K562 (cell line): ENCODE results near the gene GRB10. TPM values are rescaled to one million over a fixed set of nuclear protein-coding genes. Genes with fewer than 3 reads are reported as not detected.
A peak's percentile ranks its signal among the peaks of the same experiment; 100 is the strongest.

ENCODE experiments used
- ATAC-seq: fragments of 200-7000 bp; cut with Tn5 transposase; 3 replicates; pipeline ENCODE4 v1.9.1; 2020; ENCODE audit warnings: moderate library complexity
- BruUV-seq: library from RNA; stranded (reverse); fragments of 400-500 nt; replicated peaks from 2 replicates; lab custom pipeline; 2021; lab: Mats Ljungman, UMichigan
- CTCF ChIA-PET: fragments of 300-600 bp; formaldehyde crosslinking; extraction: SDS; loops from one replicate; lab custom pipeline; 2021; ENCODE audit warnings: low intra/inter-chr PET ratio; lab: Yijun Ruan, JAX
- POLR2A ChIA-PET: fragments of 300-600, 350-650 bp; sonication (Branson Sonifier 250); formaldehyde crosslinking; extraction: SDS; loops from one replicate; lab custom pipeline; 2021; ENCODE audit warnings: antibody characterized with exemption, inconsistent platforms; lab: Yijun Ruan, JAX
- DNase-seq, 4 experiments: peaks; one replicate each; pipeline versions ENCODE4 v3.0.0 to v3.0.0-alpha.2; 2011 to 2018; ENCODE audit warnings: low spot score in 3 of 4, mixed read lengths in 3 of 4; ENCODE audit errors: extremely low read depth in 1 of 4
- FAIRE-seq: peaks from 2 replicates; lab custom pipeline; 2011; peaks lifted over from hg19 to GRCh38; lab: Jason Lieb, UNC
- H2AFZ ChIP-seq: 2 replicates; pipeline ENCODE4 v1.6.0; 2011; ENCODE audit warnings: low read depth, low read length, control low read depth, inconsistent platforms
- H3K27ac ChIP-seq: fragments of 200-600 bp; 3 replicates; pipeline ENCODE4 v1.8.0; 2011; ENCODE audit warnings: low read depth, mild to moderate bottlenecking, control low read depth, inconsistent platforms, low read length, moderate library complexity, mixed read lengths; ENCODE audit errors: extremely low read depth
- H3K27me3 ChIP-seq, 2 experiments: fragments of 300-600 bp in 1 of 2; 2 replicates in 1 of 2; 3 replicates in 1 of 2; pipeline versions ENCODE4 v1.6.0 to v1.8.0; 2011; ENCODE audit warnings: inconsistent platforms in 2 of 2, low read length in 2 of 2, mild to moderate bottlenecking in 1 of 2, mixed read lengths in 1 of 2, moderate library complexity in 1 of 2; ENCODE audit not compliant: control insufficient read depth in 2 of 2, insufficient read depth in 2 of 2
- H3K36me3 ChIP-seq: fragments of 300-600 bp; 3 replicates; pipeline ENCODE4 v1.8.0; 2011; ENCODE audit warnings: mild to moderate bottlenecking, low read length, inconsistent platforms; ENCODE audit not compliant: control insufficient read depth, insufficient read depth
- H3K4me1 ChIP-seq, 2 experiments: fragments of 200-600 bp in 1 of 2; replicated peaks in 1 of 2; 2 replicates in 1 of 2; 3 replicates in 1 of 2; pipeline versions ENCODE4 v1.5.1 to v1.8.0; 2011; ENCODE audit warnings: inconsistent platforms in 2 of 2, low read length in 2 of 2, mild to moderate bottlenecking in 1 of 2, mixed read lengths in 1 of 2, moderate library complexity in 1 of 2; ENCODE audit not compliant: control insufficient read depth in 2 of 2, insufficient read depth in 2 of 2
- H3K4me2 ChIP-seq: 2 replicates; pipeline ENCODE4 v1.6.1; 2011; ENCODE audit warnings: low read length, control low read depth, inconsistent platforms, mixed read lengths; ENCODE audit not compliant: insufficient read depth
- H3K4me3 ChIP-seq: fragments of 200-600 bp; sonication (generic), shearing (Covaris generic); 2 replicates; pipeline ENCODE4 v1.5.1; 2016; ENCODE audit warnings: control low read depth, inconsistent platforms
- H3K79me2 ChIP-seq: fragments of 200-600 bp; 3 replicates; pipeline ENCODE4 v1.8.0; 2011; ENCODE audit warnings: low read length, inconsistent platforms; ENCODE audit not compliant: control insufficient read depth, insufficient read depth
- H3K9ac ChIP-seq, 2 experiments: 2 replicates each; pipeline versions ENCODE4 v1.6.0 to v1.6.1; 2011; ENCODE audit warnings: low read depth in 2 of 2, low read length in 2 of 2, control low read depth in 1 of 2, inconsistent platforms in 1 of 2, mild to moderate bottlenecking in 1 of 2, mixed read lengths in 1 of 2; ENCODE audit not compliant: insufficient read depth in 1 of 2
- H3K9me1 ChIP-seq: one replicate; pipeline ENCODE4 v1.6.0; 2011; ENCODE audit warnings: inconsistent platforms, mild to moderate bottlenecking, low read length, moderate library complexity; ENCODE audit not compliant: control insufficient read depth, insufficient read depth
- H3K9me3 ChIP-seq: replicated peaks from 2 replicates; pipeline ENCODE4 v1.5.1; 2011; ENCODE audit warnings: low read depth, low read length, inconsistent platforms; ENCODE audit not compliant: control insufficient read depth, insufficient read depth
- H4K20me1 ChIP-seq: replicated peaks from 2 replicates; pipeline ENCODE4 v1.6.1; 2011; ENCODE audit warnings: low read length, inconsistent platforms, mixed read lengths; ENCODE audit not compliant: control insufficient read depth, insufficient read depth
- BDP1 ChIP-seq: IDR thresholded peaks from 3 replicates; pipeline ENCODE4 v1.6.1; 2011; ENCODE audit not compliant: insufficient read length, insufficient read depth
- CEBPG ChIP-seq, 3 experiments: fragments of 200-800 bp in 1 of 3; sonication (Bioruptor generic) in 1 of 3; sonication (generic) in 1 of 3; formaldehyde crosslinking in 1 of 3; IDR thresholded peaks in 2 of 3; conservative IDR thresholded peaks in 1 of 3; 2 replicates each; pipeline versions ENCODE4 v1.6.1 to v1.8.0; 2016 to 2022; ENCODE audit warnings: missing compliant biosample characterization in 2 of 3, missing genetic modification characterization in 2 of 3, mild to moderate bottlenecking in 1 of 3, missing genetic modification reagents in 1 of 3
- GABPB2 ChIP-seq: fragments of 250-450 bp; sonication (Bioruptor Pico); conservative IDR thresholded peaks from 2 replicates; pipeline ENCODE4 v1.5.1; 2021; ENCODE audit warnings: mild to moderate bottlenecking
- NFYB ChIP-seq: IDR thresholded peaks from 2 replicates; pipeline ENCODE4 v1.6.1; 2011; ENCODE audit warnings: mild to moderate bottlenecking, moderate library complexity; ENCODE audit not compliant: insufficient read length; ENCODE audit errors: extremely low read depth
- RAD21 ChIP-seq, 2 experiments: fragments of 250-450 bp in 1 of 2; fragments of 450-650 bp in 1 of 2; sonication (Bioruptor Pico) in 1 of 2; formaldehyde crosslinking in 1 of 2; IDR thresholded peaks in 1 of 2; conservative IDR thresholded peaks in 1 of 2; 2 replicates each; pipeline versions ENCODE4 v1.4.0 to v1.8.0; 2020 to 2022; ENCODE audit warnings: mild to moderate bottlenecking in 2 of 2, moderate library complexity in 1 of 2
- TAF7 ChIP-seq: fragments of 450-650 bp; IDR thresholded peaks from 2 replicates; pipeline ENCODE4 v1.6.1; 2016; ENCODE audit warnings: missing genetic modification characterization, missing compliant biosample characterization
- U2AF1 ChIP-seq: fragments of 200-400 bp; formaldehyde crosslinking; optimal IDR thresholded peaks from 2 replicates; pipeline ENCODE3; 2017; ENCODE audit warnings: mild to moderate bottlenecking, low read depth, low read length, moderate library complexity
- ZBTB7A ChIP-seq: IDR thresholded peaks from 2 replicates; pipeline ENCODE4 v1.6.1; 2011; ENCODE audit warnings: low read depth, mild to moderate bottlenecking, low read length, moderate library complexity, borderline replicate concordance; ENCODE audit not compliant: control insufficient read depth
- ZNF224 ChIP-seq: sonication (generic); formaldehyde crosslinking; IDR thresholded peaks from 2 replicates; pipeline ENCODE4 v1.8.0; 2022; ENCODE audit warnings: mild to moderate bottlenecking, missing genetic modification reagents
- WGBS: fragments of 100-300 bp; shearing (Covaris generic); methylation state at CpG from one replicate; pipeline ENCODE4 v1.1.6; 2016; ENCODE audit warnings: low coverage, mixed read lengths; ENCODE audit not compliant: insufficient coverage; ENCODE audit errors: missing lambda C conversion rate; 5-methylcytosine and 5-hydroxymethylcytosine counted together
- in situ Hi-C: fragments of 300-500 bp; cut with MboI; formaldehyde crosslinking; loops from 4 replicates; pipeline ENCODE4 v1.15.0; 2018; ENCODE audit warnings: inconsistent platforms, mixed read lengths
- intact Hi-C: fragments of 100-400 bp; cut with micrococcal nuclease; formaldehyde crosslinking; loops from 2 replicates; pipeline ENCODE4 v1.14.2; 2022
- polyA plus RNA-seq, 8 experiments: library from polyadenylated mRNA; depleted of rRNA in 4 of 8; stranded (reverse) in 5 of 8; unstranded in 3 of 8; fragments of >200 nt; fragmentation: Nextera tagmentation in 2 of 8; fragmentation: Illumina TruSeq in 1 of 8; extraction: Ambion mirVana in 2 of 8; extraction: Trizol in 1 of 8; gene quantifications; 2 replicates each; pipeline versions ENCODE4 v1.2.1 to v1.2.3, GENCODE V29; 2011 to 2014; ENCODE audit warnings: inconsistent platforms in 1 of 8, missing spikeins in 1 of 8
- total RNA-seq, 7 experiments: library from RNA; depleted of rRNA in 6 of 7; stranded (reverse); fragments of >200 nt in 6 of 7; fragmentation: Illumina TruSeq in 2 of 7; extraction: Trizol in 2 of 7; gene quantifications; 2 replicates each; pipeline versions ENCODE4 v1.2.1 to v1.2.3, GENCODE V29; 2011 to 2021; ENCODE audit warnings: low replicate concordance in 1 of 7
- TF ChIP-seq, protein P1 (sequence below), 2 experiments: fragments of 450-650 bp; conservative IDR thresholded peaks; 2 replicates each; pipeline ENCODE4 v1.6.1; 2017; ENCODE audit warnings: mild to moderate bottlenecking in 2 of 2, moderate library complexity in 2 of 2
- TF ChIP-seq, protein P2 (sequence below): fragments of 450-650 bp; formaldehyde crosslinking; conservative IDR thresholded peaks from 2 replicates; pipeline ENCODE4 v1.4.0; 2022; ENCODE audit warnings: mild to moderate bottlenecking, missing genetic modification characterization
- TF ChIP-seq, protein P3 (sequence below), 2 experiments: fragments of 450-650 bp in 1 of 2; IDR thresholded peaks; 2 replicates each; pipeline ENCODE4 v1.6.1; 2011 to 2017; ENCODE audit warnings: low read depth in 2 of 2, antibody characterized with exemption in 1 of 2, borderline replicate concordance in 1 of 2, low read length in 1 of 2, mild to moderate bottlenecking in 1 of 2, mixed read lengths in 1 of 2; ENCODE audit not compliant: control insufficient read depth in 1 of 2

GRB10 gene
- total and polyA plus RNA-seq, 9 of the 15 experiments (the other 6 are each of a cell fraction or from before 2014, with no cell fraction given), result 8.9 to 88.5 (median 40.7) TPM

DNA sequence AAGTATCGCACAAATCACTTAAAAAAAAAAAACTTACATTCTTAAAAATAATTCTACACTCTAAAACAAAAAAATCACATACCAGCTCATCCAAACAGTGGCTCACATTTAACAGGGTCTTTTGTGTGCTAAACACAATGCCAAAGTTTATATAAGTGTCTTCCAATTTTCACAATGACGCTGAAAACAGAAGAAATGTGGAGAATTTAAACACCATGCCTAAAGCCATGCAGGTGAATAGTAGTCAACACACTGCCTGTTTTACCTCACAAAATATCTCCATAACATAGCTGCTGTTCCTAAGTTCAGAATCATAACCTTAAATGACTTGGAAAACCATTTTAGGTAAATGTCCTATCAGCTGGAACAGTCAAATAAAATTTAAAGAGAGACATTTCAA, 55.0 kb downstream of the GRB10 start:
- H3K4me2 ChIP-seq, result no peak overlapping the region
- H3K9me1 ChIP-seq, result no peaks in the 10 kb centered on the region
- BruUV-seq, result no TSS peak
- POLR2A ChIA-PET, result no interaction called here
- no peak overlapping the region for H3K9ac ChIP-seq
- no peak for TF ChIP-seq NFYB
- TF ChIP-seq, protein P1, sequence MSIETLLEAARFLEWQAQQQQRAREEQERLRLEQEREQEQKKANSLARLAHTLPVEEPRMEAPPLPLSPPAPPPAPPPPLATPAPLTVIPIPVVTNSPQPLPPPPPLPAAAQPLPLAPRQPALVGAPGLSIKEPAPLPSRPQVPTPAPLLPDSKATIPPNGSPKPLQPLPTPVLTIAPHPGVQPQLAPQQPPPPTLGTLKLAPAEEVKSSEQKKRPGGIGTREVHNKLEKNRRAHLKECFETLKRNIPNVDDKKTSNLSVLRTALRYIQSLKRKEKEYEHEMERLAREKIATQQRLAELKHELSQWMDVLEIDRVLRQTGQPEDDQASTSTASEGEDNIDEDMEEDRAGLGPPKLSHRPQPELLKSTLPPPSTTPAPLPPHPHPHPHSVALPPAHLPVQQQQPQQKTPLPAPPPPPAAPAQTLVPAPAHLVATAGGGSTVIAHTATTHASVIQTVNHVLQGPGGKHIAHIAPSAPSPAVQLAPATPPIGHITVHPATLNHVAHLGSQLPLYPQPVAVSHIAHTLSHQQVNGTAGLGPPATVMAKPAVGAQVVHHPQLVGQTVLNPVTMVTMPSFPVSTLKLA (conservative IDR thresholded peaks at IDR 0.05), result no peak
- TF ChIP-seq, protein P2, sequence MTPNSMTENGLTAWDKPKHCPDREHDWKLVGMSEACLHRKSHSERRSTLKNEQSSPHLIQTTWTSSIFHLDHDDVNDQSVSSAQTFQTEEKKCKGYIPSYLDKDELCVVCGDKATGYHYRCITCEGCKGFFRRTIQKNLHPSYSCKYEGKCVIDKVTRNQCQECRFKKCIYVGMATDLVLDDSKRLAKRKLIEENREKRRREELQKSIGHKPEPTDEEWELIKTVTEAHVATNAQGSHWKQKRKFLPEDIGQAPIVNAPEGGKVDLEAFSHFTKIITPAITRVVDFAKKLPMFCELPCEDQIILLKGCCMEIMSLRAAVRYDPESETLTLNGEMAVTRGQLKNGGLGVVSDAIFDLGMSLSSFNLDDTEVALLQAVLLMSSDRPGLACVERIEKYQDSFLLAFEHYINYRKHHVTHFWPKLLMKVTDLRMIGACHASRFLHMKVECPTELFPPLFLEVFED, result no peak
- TF ChIP-seq TAF7 (tag), result no peak
- TF ChIP-seq GABPB2 (CRISPR knock-in tag), result no peak
- TF ChIP-seq BDP1, result no peak
- no peak for TF ChIP-seq RAD21 (CRISPR knock-in tag; conservative IDR thresholded peaks at IDR 0.05 in 1 of 2, IDR thresholded peaks at IDR 0.05 in 1 of 2)
- no peak for TF ChIP-seq CEBPG (CRISPR knock-in tag; IDR thresholded peaks at IDR 0.05)
- no peak for TF ChIP-seq CEBPG (tag; conservative IDR thresholded peaks at IDR 0.05 in 1 of 2, IDR thresholded peaks at IDR 0.05 in 1 of 2)
- TF ChIP-seq U2AF1, result no peak
- no peak for TF ChIP-seq ZNF224 (CRISPR knock-in tag)
- TF ChIP-seq, protein P3, sequence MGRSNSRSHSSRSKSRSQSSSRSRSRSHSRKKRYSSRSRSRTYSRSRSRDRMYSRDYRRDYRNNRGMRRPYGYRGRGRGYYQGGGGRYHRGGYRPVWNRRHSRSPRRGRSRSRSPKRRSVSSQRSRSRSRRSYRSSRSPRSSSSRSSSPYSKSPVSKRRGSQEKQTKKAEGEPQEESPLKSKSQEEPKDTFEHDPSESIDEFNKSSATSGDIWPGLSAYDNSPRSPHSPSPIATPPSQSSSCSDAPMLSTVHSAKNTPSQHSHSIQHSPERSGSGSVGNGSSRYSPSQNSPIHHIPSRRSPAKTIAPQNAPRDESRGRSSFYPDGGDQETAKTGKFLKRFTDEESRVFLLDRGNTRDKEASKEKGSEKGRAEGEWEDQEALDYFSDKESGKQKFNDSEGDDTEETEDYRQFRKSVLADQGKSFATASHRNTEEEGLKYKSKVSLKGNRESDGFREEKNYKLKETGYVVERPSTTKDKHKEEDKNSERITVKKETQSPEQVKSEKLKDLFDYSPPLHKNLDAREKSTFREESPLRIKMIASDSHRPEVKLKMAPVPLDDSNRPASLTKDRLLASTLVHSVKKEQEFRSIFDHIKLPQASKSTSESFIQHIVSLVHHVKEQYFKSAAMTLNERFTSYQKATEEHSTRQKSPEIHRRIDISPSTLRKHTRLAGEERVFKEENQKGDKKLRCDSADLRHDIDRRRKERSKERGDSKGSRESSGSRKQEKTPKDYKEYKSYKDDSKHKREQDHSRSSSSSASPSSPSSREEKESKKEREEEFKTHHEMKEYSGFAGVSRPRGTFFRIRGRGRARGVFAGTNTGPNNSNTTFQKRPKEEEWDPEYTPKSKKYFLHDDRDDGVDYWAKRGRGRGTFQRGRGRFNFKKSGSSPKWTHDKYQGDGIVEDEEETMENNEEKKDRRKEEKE (IDR thresholded peaks at IDR 0.05; ENCODE audit: borderline replicate concordance in 1 of 2, control insufficient read depth in 1 of 2, low read depth in 2 of 2, low read length in 1 of 2), result no peak
- TF ChIP-seq ZBTB7A, result no peak
- no peak for DNase-seq
- peaks cover 0 to 6% of the 10 kb centered on the region in 2 experiments; a peak in 3 of 5 replicates for H3K4me1 ChIP-seq
- H3K36me3 ChIP-seq, result peaks cover 17% of the 10 kb centered on the region; the same call in 2 of the 3 replicates
- no peak overlapping the region for H3K4me3 ChIP-seq
- no peak for ATAC-seq
- in situ Hi-C loops, result no loop called here
- H3K27ac ChIP-seq, result no peak overlapping the region
- H3K9me3 ChIP-seq, result no peaks in the 10 kb centered on the region
- H4K20me1 ChIP-seq, result peaks cover 37% of the 10 kb centered on the region
- WGBS, result 92% methylated on average over 2 of the region's 2 CpGs
- FAIRE-seq, result peak; percentile 35
- CTCF ChIA-PET, result no interaction called here
- intact Hi-C loops, result loop anchor here (5.0 kb wide), 1 partner anchor 65 kb away; no protein-coding TSS in a partner anchor
- H3K27me3 ChIP-seq, result no peaks in the 10 kb centered on the region
- H2AFZ ChIP-seq, result no peak overlapping the region
- H3K79me2 ChIP-seq, result peaks cover 75% of the 10 kb centered on the region
